GM23338 (cell line): ENCODE data around the gene MASP2. TPM values are rescaled to one million over a fixed set of nuclear protein-coding genes. Genes with fewer than 3 reads are reported as not detected.

Source experiments
- ATAC-seq: fragments of 200-7000 bp; cut with Tn5 transposase; 3 replicates; pipeline ENCODE4 v1.9.1; 2020
- DNase-seq: peaks from one replicate; pipeline ENCODE4 v3.0.0-alpha.2; 2015; ENCODE audit warnings: low spot score
- H2AFZ ChIP-seq: fragments of 200-600 bp; sonication (generic); 2 replicates; pipeline ENCODE4 v1.8.0; 2016; ENCODE audit warnings: antibody characterized with exemption, mild to moderate bottlenecking, moderate library complexity
- H3F3A ChIP-seq: fragments of 200-600 bp; sonication (generic); replicated peaks from 2 replicates; pipeline ENCODE4 v1.8.0; 2017; ENCODE audit warnings: antibody characterized with exemption, mixed run types, low read depth
- H3K27ac ChIP-seq: fragments of 200-600 bp; sonication (generic); 2 replicates; pipeline ENCODE4 v1.6.1; 2016; ENCODE audit warnings: low read depth
- H3K27me3 ChIP-seq: fragments of 200-600 bp; sonication (generic); 2 replicates; pipeline ENCODE4 v1.8.0; 2016; ENCODE audit warnings: mild to moderate bottlenecking, mixed run types, moderate library complexity; ENCODE audit not compliant: insufficient read depth
- H3K36me3 ChIP-seq: fragments of 200-600 bp; sonication (generic); 2 replicates; pipeline ENCODE4 v1.8.0; 2016; ENCODE audit warnings: mild to moderate bottlenecking; ENCODE audit not compliant: insufficient read depth
- H3K4me1 ChIP-seq: fragments of 200-600 bp; sonication (generic); 2 replicates; pipeline ENCODE4 v1.8.0; 2016; ENCODE audit warnings: mild to moderate bottlenecking, moderate library complexity; ENCODE audit not compliant: insufficient read depth
- H3K4me2 ChIP-seq: fragments of 200-600 bp; sonication (generic); 2 replicates; pipeline ENCODE4 v1.7.1; 2017; ENCODE audit warnings: mixed run types
- H3K4me3 ChIP-seq: fragments of 200-600 bp; sonication (generic); 2 replicates; pipeline ENCODE4 v1.6.1; 2016; ENCODE audit warnings: mixed run types
- H3K79me2 ChIP-seq: fragments of 200-600 bp; sonication (generic); replicated peaks from 2 replicates; pipeline ENCODE4 v1.8.0; 2017; ENCODE audit warnings: mild to moderate bottlenecking; ENCODE audit not compliant: insufficient read depth
- H3K9me2 ChIP-seq: fragments of 200-600 bp; sonication (generic); 2 replicates; pipeline ENCODE4 v1.8.0; 2017; ENCODE audit not compliant: insufficient read depth
- H4K20me1 ChIP-seq: fragments of 200-600 bp; sonication (generic); replicated peaks from 2 replicates; pipeline ENCODE4 v1.8.0; 2017; ENCODE audit warnings: mild to moderate bottlenecking; ENCODE audit not compliant: insufficient read depth
- H3K27ac Mint-ChIP-seq: 2 replicates; pipeline ENCODE4 v1.8.0; 2020; ENCODE audit warnings: inconsistent platforms, mild to moderate bottlenecking, moderate library complexity, mixed read lengths
- H3K27me3 Mint-ChIP-seq: 3 replicates; pipeline ENCODE4 v1.8.0; 2022; ENCODE audit warnings: low read depth, mild to moderate bottlenecking, moderate library complexity, mixed read lengths, inconsistent platforms; ENCODE audit not compliant: insufficient read depth, poor library complexity
- H3K36me3 Mint-ChIP-seq: 3 replicates; pipeline ENCODE4 v1.8.0; 2021; ENCODE audit warnings: low read depth, mild to moderate bottlenecking, inconsistent platforms, moderate library complexity, mixed read lengths
- H3K4me1 Mint-ChIP-seq: 3 replicates; pipeline ENCODE4 v1.8.0; 2020; ENCODE audit warnings: mild to moderate bottlenecking, inconsistent platforms, mixed read lengths
- H3K4me3 Mint-ChIP-seq: 3 replicates; pipeline ENCODE4 v1.8.0; 2021; ENCODE audit warnings: moderate library complexity, mild to moderate bottlenecking, inconsistent platforms, mixed read lengths
- H3K9me3 Mint-ChIP-seq: 3 replicates; pipeline ENCODE4 v1.8.0; 2020; ENCODE audit warnings: moderate library complexity, mild to moderate bottlenecking, inconsistent platforms, mixed read lengths
- CREB1 ChIP-seq: fragments of 250-450 bp; sonication (Bioruptor Pico); IDR thresholded peaks from 2 replicates; pipeline ENCODE4 v1.5.0; 2020; ENCODE audit warnings: low read depth, mild to moderate bottlenecking, moderate library complexity
- CTCF ChIP-seq, 2 experiments: fragments of 200-600 bp in 1 of 2; sonication (generic) in 1 of 2; conservative IDR thresholded peaks; 2 replicates each; pipeline versions ENCODE4 v1.5.1 to v1.6.1; 2016 to 2017; ENCODE audit warnings: antibody characterized with exemption in 2 of 2, low read depth in 2 of 2, mild to moderate bottlenecking in 2 of 2, moderate library complexity in 1 of 2
- EZH2 ChIP-seq: fragments of 200-600 bp; sonication (generic); IDR thresholded peaks from one replicate; pipeline ENCODE4 v1.8.0; 2017; ENCODE audit warnings: antibody characterized with exemption, mild to moderate bottlenecking, low read depth; ENCODE audit not compliant: unreplicated experiment
- EZH2phosphoT487 ChIP-seq: fragments of 200-600 bp; sonication (generic); IDR thresholded peaks from one replicate; pipeline ENCODE4 v1.8.1; 2018; ENCODE audit warnings: antibody characterized with exemption; ENCODE audit not compliant: unreplicated experiment
- JUNB ChIP-seq: IDR thresholded peaks from one replicate; pipeline ENCODE4 v1.6.1; 2016; ENCODE audit warnings: antibody characterized with exemption; ENCODE audit not compliant: unreplicated experiment
- NANOG ChIP-seq: IDR thresholded peaks from 2 replicates; pipeline ENCODE4 v1.6.1; 2016; ENCODE audit warnings: antibody characterized with exemption, borderline replicate concordance
- STAT1 ChIP-seq: IDR thresholded peaks from one replicate; pipeline ENCODE4 v1.6.1; 2016; ENCODE audit warnings: antibody characterized with exemption; ENCODE audit not compliant: unreplicated experiment
- ZNF114 ChIP-seq: fragments of 250-450 bp; sonication (Bioruptor Pico); IDR thresholded peaks from 2 replicates; pipeline ENCODE4 v1.5.0; 2020; ENCODE audit warnings: mild to moderate bottlenecking, moderate library complexity
- ZNF331 ChIP-seq: fragments of 250-450 bp; sonication (Bioruptor Pico); IDR thresholded peaks from 2 replicates; pipeline ENCODE4 v1.5.0; 2020; ENCODE audit warnings: low read depth, mild to moderate bottlenecking, moderate library complexity
- polyA plus RNA-seq: library from polyadenylated mRNA; unstranded; fragments of >200 nt; fragmentation: Nextera tagmentation; extraction: Ambion mirVana; gene quantifications from 2 replicates; pipeline ENCODE4 v1.2.1, GENCODE V29; 2016
- total RNA-seq: library from RNA; depleted of rRNA; stranded (reverse); fragments of >200 nt; shearing (Covaris generic); gene quantifications from 2 replicates; pipeline ENCODE4 v1.2.3, GENCODE V29; 2014
- TF ChIP-seq, protein P1 (sequence below): fragments of 250-450 bp; sonication (Bioruptor Pico); IDR thresholded peaks from 2 replicates; pipeline ENCODE4 v1.5.0; 2020; ENCODE audit warnings: mild to moderate bottlenecking, moderate library complexity

Gene MASP2
- total and polyA plus RNA-seq, 2 experiments from 2014 or later: 0.71 to 1.5 TPM

DNA sequence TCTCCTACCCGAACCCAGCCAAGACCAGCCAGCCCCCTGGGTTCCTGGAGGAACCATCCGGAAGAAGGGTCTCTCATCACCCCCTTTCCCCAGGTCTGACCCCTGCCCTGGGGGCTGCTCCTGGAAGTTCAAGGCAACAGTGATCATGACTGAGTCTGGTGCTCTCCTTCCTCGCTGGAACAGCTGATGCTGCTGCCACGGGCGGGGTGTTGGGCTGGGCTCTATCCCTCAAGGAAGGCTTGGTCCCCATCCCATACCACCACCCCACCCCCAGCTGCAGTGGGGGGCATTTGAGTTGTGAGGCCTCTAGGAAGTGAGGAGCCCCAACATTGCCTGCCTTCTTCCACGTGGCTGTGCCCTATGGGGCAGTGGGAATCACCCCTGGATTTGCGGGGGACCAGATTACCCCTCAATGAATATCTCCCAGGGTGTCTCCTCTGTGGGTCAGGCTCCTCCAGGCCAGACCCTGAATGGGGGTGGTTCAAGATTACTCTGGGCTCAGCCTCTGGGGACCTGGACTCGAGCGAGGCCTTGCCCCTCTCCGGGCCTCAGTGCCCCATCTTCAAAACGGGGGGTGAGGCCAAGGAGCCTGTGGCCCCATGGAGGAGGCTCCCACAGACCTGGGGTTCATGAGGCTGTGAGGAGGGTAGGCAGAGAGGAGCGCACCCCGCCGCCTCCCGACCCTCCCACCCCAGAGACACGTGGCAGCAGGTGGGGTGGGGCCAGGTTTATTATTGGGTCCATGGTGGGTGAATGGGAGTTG lies 2.8 kb downstream of the MASP2 start (continued):
- TF ChIP-seq, protein P1, sequence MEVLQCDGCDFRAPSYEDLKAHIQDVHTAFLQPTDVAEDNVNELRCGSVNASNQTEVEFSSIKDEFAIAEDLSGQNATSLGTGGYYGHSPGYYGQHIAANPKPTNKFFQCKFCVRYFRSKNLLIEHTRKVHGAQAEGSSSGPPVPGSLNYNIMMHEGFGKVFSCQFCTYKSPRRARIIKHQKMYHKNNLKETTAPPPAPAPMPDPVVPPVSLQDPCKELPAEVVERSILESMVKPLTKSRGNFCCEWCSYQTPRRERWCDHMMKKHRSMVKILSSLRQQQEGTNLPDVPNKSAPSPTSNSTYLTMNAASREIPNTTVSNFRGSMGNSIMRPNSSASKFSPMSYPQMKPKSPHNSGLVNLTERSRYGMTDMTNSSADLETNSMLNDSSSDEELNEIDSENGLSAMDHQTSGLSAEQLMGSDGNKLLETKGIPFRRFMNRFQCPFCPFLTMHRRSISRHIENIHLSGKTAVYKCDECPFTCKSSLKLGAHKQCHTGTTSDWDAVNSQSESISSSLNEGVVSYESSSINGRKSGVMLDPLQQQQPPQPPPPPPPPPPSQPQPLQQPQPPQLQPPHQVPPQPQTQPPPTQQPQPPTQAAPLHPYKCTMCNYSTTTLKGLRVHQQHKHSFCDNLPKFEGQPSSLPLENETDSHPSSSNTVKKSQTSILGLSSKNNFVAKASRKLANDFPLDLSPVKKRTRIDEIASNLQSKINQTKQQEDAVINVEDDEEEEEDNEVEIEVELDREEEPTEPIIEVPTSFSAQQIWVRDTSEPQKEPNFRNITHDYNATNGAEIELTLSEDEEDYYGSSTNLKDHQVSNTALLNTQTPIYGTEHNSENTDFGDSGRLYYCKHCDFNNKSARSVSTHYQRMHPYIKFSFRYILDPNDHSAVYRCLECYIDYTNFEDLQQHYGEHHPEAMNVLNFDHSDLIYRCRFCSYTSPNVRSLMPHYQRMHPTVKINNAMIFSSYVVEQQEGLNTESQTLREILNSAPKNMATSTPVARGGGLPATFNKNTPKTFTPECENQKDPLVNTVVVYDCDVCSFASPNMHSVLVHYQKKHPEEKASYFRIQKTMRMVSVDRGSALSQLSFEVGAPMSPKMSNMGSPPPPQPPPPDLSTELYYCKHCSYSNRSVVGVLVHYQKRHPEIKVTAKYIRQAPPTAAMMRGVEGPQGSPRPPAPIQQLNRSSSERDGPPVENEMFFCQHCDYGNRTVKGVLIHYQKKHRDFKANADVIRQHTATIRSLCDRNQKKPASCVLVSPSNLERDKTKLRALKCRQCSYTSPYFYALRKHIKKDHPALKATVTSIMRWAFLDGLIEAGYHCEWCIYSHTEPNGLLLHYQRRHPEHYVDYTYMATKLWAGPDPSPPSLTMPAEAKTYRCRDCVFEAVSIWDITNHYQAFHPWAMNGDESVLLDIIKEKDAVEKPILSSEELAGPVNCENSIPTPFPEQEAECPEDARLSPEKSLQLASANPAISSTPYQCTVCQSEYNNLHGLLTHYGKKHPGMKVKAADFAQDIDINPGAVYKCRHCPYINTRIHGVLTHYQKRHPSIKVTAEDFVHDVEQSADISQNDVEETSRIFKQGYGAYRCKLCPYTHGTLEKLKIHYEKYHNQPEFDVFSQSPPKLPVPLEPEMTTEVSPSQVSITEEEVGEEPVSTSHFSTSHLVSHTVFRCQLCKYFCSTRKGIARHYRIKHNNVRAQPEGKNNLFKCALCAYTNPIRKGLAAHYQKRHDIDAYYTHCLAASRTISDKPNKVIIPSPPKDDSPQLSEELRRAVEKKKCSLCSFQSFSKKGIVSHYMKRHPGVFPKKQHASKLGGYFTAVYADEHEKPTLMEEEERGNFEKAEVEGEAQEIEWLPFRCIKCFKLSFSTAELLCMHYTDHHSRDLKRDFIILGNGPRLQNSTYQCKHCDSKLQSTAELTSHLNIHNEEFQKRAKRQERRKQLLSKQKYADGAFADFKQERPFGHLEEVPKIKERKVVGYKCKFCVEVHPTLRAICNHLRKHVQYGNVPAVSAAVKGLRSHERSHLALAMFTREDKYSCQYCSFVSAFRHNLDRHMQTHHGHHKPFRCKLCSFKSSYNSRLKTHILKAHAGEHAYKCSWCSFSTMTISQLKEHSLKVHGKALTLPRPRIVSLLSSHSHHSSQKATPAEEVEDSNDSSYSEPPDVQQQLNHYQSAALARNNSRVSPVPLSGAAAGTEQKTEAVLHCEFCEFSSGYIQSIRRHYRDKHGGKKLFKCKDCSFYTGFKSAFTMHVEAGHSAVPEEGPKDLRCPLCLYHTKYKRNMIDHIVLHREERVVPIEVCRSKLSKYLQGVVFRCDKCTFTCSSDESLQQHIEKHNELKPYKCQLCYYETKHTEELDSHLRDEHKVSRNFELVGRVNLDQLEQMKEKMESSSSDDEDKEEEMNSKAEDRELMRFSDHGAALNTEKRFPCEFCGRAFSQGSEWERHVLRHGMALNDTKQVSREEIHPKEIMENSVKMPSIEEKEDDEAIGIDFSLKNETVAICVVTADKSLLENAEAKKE (CRISPR knock-in tag): no peak
- TF ChIP-seq STAT1: no peak
- TF ChIP-seq CTCF (conservative IDR thresholded peaks at IDR 0.05; ENCODE audit: low read depth in 2 of 2): no peak

DNA sequence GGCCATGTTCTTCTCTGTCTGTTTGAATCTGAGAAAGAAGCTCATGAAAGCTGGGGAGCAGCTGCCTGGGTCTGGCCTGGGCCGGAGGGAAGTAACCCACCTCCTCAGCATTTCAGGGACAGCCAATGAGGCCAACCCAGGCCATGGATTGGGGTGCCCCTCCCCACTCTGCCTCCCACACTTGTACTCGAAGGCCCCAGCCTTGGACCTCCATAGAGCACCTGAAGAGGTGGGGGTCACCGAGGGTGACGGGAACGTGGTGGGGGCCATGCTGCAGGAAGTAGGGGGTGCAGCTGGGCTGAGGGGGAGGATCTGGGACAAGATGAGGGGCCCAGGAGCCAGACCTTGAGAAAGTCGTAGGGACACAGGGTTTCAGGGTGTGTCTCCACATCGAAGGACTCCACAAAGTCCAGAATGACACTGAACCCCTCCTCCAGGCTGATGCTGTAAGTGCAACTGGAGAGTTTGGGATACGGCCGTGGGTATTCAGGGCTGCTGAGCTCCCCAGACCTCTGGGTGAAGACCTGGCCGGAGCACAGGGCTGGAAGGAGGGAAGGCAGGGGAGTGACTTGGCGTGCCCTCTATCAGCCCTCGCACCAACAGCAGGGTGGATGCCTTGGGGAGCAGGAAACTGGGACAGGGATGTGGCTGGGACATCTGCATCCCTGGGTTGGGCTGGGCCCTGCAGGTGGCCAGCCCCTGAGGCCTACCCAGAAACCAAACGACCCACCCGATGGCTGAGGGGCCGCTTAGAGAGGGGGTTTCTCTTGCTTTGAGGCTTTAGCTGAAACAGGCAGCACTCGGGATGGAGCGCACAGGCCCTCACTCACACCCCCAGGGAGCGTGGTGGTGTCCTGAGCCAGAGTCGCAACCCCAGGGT lies 3.8 kb downstream of the MASP2 start:
- no peak for DNase-seq
- H3K4me3 Mint-ChIP-seq: no peak overlapping the region
- TF ChIP-seq NANOG: no peak
- no peak for TF ChIP-seq ZNF114
- no peak for TF ChIP-seq CTCF (conservative IDR thresholded peaks at IDR 0.05; ENCODE audit: low read depth in 2 of 2)
- no peak for TF ChIP-seq JUNB
- TF ChIP-seq STAT1: no peak
- no peak for TF ChIP-seq ZNF331 (CRISPR knock-in tag)
- TF ChIP-seq EZH2: no peak
- no peak for TF ChIP-seq CREB1
- TF ChIP-seq EZH2phosphoT487: no peak

More for the DNA sequence above, 3.8 kb downstream of the MASP2 start:
- H3K27me3 Mint-ChIP-seq: peaks cover 7% of the 10 kb centered on the region
- no peaks in the 10 kb centered on the region for H3K9me3 Mint-ChIP-seq
- Histone ChIP-seq H3K4me1 (peaks cover 5% of the 10 kb centered on the region), H4K20me1 (no peaks in the 10 kb centered on the region), H3K4me3 (no peak overlapping the region), H3K4me2 (no peak overlapping the region), H3F3A (0 out of 2 replicates have a peak, but pooled peaks cover 2% of the 10 kb centered on the region), H2AFZ (no peak overlapping the region), H3K27me3 (no peaks in the 10 kb centered on the region), H3K27ac (no peak overlapping the region), H3K9me2 (no peaks in the 10 kb centered on the region), H3K36me3 (no peaks in the 10 kb centered on the region), H3K79me2 (no peaks in the 10 kb centered on the region)
- H3K27ac Mint-ChIP-seq: no peak overlapping the region
- H3K4me1 Mint-ChIP-seq: peaks cover 4% of the 10 kb centered on the region
- ATAC-seq: no peak
- no peaks in the 10 kb centered on the region for H3K36me3 Mint-ChIP-seq
